GM12892 (cell line): Measurements from ENCODE around the gene NARF.
A peak's percentile ranks its signal among the peaks of the same experiment; 100 is the strongest.

Source experiments
- POLR2A ChIP-seq: IDR thresholded peaks from 2 replicates; pipeline ENCODE4 v1.6.1; 2011; ENCODE audit warnings: low read depth, low read length, control low read depth
- POLR2AphosphoS5 ChIP-seq: IDR thresholded peaks from 2 replicates; pipeline ENCODE4 v1.6.1; 2011; ENCODE audit warnings: low read depth, low read length, control low read depth
- TAF1 ChIP-seq: IDR thresholded peaks from 2 replicates; pipeline ENCODE4 v1.6.1; 2011; ENCODE audit warnings: low read depth, mild to moderate bottlenecking, control low read depth, low read length, borderline replicate concordance

- TF ChIP-seq POLR2AphosphoS5 (peak; percentile 95), TAF1 (peak; percentile 66; the same call in 1 of the 2 replicates), POLR2A (peak; percentile 95)
Observed at GRCh38 chr17:82449131-82449882, 9.2 kb upstream of the NARF start.
